WTC11 (cell line): ENCODE results near the gene NRIP2.

ENCODE experiments used
- CREM ChIP-seq: sonication (generic); formaldehyde crosslinking; IDR thresholded peaks from 2 replicates; pipeline ENCODE4 v1.8.1; 2022; ENCODE audit warnings: mild to moderate bottlenecking, missing genetic modification reagents, moderate library complexity
- TEAD4 ChIP-seq: sonication (generic); formaldehyde crosslinking; IDR thresholded peaks from 2 replicates; pipeline ENCODE4 v1.8.0; 2022; ENCODE audit warnings: mild to moderate bottlenecking, missing genetic modification reagents
- TF ChIP-seq, protein P1 (sequence below): fragments of 200-600 bp; IDR thresholded peaks from 2 replicates; pipeline ENCODE4 v1.8.0; 2022; ENCODE audit warnings: antibody characterized with exemption
- TF ChIP-seq, protein P2 (sequence below): sonication (generic); formaldehyde crosslinking; IDR thresholded peaks from 2 replicates; pipeline ENCODE4 v1.8.0; 2022; ENCODE audit warnings: mild to moderate bottlenecking, missing genetic modification reagents
- TF ChIP-seq, protein P3 (sequence below): sonication (generic); formaldehyde crosslinking; IDR thresholded peaks from 2 replicates; pipeline ENCODE4 v1.8.1; 2023; ENCODE audit warnings: mild to moderate bottlenecking, missing genetic modification reagents, moderate library complexity
- TF ChIP-seq, protein P4 (sequence below): sonication (generic); formaldehyde crosslinking; IDR thresholded peaks from 2 replicates; pipeline ENCODE4 v1.8.1; 2022; ENCODE audit warnings: mild to moderate bottlenecking, moderate library complexity, missing genetic modification reagents
- TF ChIP-seq, protein P5 (sequence below): sonication (generic); formaldehyde crosslinking; IDR thresholded peaks from 2 replicates; pipeline ENCODE4 v1.8.1; 2022; ENCODE audit warnings: low read depth, mild to moderate bottlenecking, moderate library complexity, missing genetic modification reagents, borderline replicate concordance

DNA sequence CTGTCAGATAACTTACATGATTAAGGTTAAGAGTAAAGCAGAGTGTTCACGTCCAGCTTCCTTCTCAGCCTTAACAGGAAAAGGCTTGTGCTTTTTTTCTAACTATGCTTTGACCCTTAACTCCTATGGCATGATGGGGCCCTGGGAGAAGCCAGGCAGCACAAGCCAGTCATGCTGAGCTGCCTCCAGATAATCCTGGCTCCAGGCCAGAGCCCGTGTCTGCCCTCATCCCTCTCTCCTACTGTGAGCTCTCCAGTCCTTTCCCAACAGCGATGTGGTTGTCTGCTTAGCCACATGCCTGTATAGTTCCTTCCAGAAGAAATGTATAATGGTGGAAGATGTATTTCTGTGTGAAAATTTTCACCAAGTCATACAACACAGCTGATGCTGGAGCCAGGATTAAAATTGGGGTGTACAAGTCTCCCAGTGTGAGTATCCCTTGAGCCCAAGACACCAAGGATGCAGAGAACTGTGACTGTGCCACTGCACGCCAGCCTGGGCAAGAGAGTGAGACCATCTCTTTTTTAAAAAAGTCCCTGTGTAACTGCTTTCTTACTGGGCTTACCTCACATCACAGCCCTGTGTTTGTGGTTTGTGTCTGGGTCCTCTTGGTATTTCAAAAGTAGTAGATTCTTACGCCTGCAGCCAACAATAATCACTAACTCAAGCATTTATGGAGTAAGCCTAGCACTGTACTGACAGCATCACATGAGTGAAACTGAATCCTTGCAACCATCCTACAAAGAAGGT is 30.3 kb downstream of the NRIP2 start:
- TF ChIP-seq, protein P1, sequence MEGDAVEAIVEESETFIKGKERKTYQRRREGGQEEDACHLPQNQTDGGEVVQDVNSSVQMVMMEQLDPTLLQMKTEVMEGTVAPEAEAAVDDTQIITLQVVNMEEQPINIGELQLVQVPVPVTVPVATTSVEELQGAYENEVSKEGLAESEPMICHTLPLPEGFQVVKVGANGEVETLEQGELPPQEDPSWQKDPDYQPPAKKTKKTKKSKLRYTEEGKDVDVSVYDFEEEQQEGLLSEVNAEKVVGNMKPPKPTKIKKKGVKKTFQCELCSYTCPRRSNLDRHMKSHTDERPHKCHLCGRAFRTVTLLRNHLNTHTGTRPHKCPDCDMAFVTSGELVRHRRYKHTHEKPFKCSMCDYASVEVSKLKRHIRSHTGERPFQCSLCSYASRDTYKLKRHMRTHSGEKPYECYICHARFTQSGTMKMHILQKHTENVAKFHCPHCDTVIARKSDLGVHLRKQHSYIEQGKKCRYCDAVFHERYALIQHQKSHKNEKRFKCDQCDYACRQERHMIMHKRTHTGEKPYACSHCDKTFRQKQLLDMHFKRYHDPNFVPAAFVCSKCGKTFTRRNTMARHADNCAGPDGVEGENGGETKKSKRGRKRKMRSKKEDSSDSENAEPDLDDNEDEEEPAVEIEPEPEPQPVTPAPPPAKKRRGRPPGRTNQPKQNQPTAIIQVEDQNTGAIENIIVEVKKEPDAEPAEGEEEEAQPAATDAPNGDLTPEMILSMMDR = no peak
- TF ChIP-seq, protein P2, sequence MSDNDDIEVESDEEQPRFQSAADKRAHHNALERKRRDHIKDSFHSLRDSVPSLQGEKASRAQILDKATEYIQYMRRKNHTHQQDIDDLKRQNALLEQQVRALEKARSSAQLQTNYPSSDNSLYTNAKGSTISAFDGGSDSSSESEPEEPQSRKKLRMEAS (CRISPR knock-in tag) = no peak
- TF ChIP-seq TEAD4 (CRISPR knock-in tag) (no peak), CREM (CRISPR knock-in tag) (no peak)
- TF ChIP-seq, protein P3, sequence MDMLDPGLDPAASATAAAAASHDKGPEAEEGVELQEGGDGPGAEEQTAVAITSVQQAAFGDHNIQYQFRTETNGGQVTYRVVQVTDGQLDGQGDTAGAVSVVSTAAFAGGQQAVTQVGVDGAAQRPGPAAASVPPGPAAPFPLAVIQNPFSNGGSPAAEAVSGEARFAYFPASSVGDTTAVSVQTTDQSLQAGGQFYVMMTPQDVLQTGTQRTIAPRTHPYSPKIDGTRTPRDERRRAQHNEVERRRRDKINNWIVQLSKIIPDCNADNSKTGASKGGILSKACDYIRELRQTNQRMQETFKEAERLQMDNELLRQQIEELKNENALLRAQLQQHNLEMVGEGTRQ (CRISPR knock-in tag) = no peak
- TF ChIP-seq, protein P4, sequence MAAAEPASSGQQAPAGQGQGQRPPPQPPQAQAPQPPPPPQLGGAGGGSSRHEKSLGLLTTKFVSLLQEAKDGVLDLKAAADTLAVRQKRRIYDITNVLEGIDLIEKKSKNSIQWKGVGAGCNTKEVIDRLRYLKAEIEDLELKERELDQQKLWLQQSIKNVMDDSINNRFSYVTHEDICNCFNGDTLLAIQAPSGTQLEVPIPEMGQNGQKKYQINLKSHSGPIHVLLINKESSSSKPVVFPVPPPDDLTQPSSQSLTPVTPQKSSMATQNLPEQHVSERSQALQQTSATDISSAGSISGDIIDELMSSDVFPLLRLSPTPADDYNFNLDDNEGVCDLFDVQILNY (CRISPR knock-in tag) = no peak
- TF ChIP-seq, protein P5, sequence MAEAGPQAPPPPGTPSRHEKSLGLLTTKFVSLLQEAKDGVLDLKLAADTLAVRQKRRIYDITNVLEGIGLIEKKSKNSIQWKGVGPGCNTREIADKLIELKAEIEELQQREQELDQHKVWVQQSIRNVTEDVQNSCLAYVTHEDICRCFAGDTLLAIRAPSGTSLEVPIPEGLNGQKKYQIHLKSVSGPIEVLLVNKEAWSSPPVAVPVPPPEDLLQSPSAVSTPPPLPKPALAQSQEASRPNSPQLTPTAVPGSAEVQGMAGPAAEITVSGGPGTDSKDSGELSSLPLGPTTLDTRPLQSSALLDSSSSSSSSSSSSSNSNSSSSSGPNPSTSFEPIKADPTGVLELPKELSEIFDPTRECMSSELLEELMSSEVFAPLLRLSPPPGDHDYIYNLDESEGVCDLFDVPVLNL = no peak
